ENCODE data around the gene LRBA.

Gene LRBA

GRCh38 chr4:150874338-150875226 is 140.5 kb downstream of the LRBA start:
- DNase-seq (ENCODE audit: low read depth) = no peak

GRCh38 chr4:150867148-150867547 is 147.9 kb downstream of the LRBA start:
- DNase-seq (ENCODE audit: low read depth) = peak; percentile 84

GRCh38 chr4:150863456-150863855 is 151.6 kb downstream of the LRBA start:
- DNase-seq (ENCODE audit: low read depth) = peak; percentile 17

GRCh38 chr4:150862829-150863228 is 152.3 kb downstream of the LRBA start:
- peak; percentile 24 for DNase-seq (ENCODE audit: low read depth)

- DNase-seq (ENCODE audit: low read depth) = no peak
These were observed 155.6 kb downstream of the LRBA start for GRCh38 chr4:150859453-150859852.

- DNase-seq (ENCODE audit: low read depth) = no peak
These were observed 159.0 kb downstream of the LRBA start for GRCh38 chr4:150855981-150856510.

DNA sequence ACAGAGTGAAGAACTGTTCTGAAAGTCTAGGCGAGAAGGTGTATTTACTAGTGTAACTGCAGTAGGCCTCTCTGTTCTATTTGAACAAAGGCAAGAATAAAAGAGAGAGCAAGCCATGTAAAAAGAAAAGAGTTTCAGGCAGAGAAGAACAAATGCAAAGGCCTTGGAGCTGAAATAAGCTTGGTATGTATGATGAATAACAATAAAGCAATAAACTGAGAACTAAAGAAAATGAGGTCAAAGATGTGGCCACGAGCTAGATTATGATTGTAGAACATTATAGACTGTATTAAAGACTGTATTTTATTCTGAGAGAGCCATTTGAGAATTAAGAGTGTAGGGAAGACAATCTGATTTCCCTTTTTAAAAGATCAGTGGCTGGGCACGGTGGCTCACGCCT is 160.5 kb downstream of the LRBA start:
- DNase-seq (ENCODE audit: low read depth) = no peak

- DNase-seq (ENCODE audit: low read depth) = no peak
These were observed 161.2 kb downstream of the LRBA start for GRCh38 chr4:150853882-150854281.

DNA sequence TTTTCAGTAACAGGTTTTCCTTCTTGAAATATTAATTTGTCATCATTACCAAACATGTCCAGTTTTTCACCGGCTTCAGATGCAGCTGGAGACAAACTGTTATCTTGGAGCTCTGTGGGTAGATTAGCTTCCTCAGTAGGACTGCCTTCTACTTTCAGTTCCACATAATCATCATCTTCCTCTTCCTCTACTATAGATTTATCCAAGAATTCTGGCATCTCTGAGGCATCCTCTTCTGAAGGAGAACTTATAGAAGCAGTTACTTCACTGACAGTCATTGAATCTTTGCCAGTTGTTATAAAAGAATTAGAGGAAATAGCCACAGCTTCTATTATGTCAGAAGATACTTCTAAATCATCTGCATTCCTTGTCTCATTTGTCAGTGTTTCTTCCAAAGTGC is 162.9 kb downstream of the LRBA start:
- peak; percentile 5 for DNase-seq (ENCODE audit: low read depth)

DNA sequence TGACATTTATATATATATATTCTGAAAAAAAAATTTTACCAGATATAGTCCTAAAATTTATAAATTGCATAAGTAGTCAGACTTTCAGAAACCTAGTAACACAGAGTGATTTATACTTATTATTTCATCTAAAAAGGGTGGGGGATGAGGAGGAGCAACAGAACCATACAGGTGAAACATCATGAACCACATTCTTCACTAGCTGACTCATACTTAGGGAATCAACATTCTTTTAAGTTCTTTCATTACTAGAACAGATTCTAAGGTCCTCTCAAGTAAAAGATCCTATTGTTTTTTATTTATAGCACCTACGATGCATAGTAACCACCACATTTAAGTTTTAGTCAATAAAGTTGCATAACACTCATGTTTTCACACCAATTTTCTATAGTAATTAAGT is 166.1 kb downstream of the LRBA start:
- no peak for DNase-seq (ENCODE audit: low read depth)

DNA sequence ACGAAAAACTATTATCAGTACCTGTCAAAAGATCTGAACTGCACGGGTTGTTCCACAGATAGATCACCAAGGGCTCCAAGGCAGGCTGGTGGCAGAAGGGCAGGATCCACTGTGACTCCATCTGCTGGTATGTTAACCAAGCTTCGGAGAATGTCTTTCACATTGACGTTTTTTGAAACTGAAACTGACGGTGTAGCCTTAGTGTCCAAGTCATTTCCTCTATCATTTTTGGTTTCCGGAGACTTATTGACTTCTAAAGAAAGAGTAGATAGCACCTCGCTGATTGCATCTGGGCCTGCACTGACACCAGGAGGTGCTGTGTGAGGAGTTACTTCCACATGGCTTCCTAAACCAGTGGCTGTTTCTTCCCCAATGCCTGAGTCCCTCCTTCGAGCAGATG is 186.9 kb downstream of the LRBA start:
- DNase-seq (ENCODE audit: low read depth) = no peak

GRCh38 chr4:150827226-150827625 is 187.9 kb downstream of the LRBA start:
- DNase-seq (ENCODE audit: low read depth) = no peak

GRCh38 chr4:150826306-150826705 is 188.8 kb downstream of the LRBA start:
- DNase-seq (ENCODE audit: low read depth) = no peak

DNA sequence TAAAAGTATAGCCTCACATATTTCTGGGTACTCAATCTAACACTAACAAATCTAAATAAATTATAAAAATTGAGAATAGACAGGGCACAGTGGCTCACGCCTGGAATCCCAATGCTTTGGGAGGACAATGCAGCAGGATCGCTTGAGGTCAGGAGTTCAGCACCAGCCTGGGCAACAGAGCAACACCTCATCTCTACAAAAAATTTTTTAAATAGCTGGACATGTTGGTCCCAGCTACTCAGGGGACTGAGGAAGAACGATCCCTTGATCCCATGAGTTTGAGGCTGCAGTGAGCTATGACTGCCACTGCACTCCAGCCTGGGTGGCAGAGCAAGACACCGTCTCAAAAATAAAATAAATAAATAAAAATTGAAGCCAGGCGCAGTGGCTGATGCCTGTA is 192.7 kb downstream of the LRBA start:
- DNase-seq (ENCODE audit: low read depth) = no peak

DNA sequence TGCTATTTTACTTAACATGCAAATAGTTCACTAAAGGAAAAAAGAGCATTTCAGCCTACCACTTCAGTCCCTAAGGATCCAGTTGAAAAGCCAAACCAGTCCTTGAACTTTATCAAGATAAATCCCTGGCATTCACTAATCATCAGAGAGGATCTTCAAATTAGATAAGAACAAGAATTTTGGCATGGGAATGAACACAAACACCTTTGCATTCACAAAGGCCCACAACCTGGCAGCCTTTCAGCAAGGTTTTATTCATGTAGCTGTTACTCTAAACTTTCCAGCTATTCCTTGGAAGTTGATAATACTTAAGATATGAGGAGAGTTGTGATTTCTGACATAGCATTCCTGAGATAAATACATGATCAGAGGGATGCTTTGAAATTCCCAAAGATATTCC is 193.4 kb downstream of the LRBA start:
- peak; percentile 18 for DNase-seq (ENCODE audit: low read depth)

- DNase-seq (ENCODE audit: low read depth) = no peak
These were observed 194.7 kb downstream of the LRBA start for GRCh38 chr4:150820409-150820808.

DNA sequence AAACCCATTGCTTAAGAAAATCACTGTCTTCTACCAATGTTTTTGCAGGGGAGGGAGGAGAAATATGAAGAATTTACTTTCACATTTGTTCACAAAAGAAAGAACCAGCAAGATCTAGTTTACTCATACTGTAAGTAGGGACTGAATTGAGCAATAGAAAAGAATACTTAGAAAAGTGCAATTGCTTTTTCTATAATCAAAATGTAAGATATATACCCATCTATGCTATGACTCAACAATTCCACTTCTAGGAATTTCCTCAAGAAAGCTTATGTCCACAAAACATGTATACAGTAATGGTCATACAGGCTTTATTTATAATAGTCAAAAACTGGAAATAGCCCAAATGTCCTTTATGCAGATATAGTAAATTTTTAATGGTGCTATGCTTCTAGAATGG is 196.4 kb downstream of the LRBA start:
- peak; percentile 49 for DNase-seq (ENCODE audit: low read depth)

- no peak for DNase-seq (ENCODE audit: low read depth)
These were observed 197.1 kb downstream of the LRBA start for GRCh38 chr4:150817804-150818528.

DNA sequence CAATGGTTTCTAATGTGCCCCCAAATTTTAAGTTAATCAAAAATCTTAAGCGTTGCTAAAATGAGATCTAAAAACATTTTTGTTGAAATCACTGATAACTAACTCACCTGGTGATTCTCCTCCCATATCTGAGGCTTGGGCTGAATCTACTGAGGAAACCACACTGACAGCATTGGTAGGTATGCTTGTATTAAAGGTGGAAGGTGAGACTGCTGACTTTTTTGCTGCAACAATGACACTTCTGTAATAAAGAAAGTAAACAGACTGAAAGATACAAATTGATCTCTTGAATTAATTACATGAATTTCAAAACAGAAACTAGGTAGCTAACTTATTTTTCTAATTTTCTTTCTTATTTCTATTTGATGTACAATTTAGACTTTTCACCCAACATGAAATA is 198.1 kb downstream of the LRBA start:
- DNase-seq (ENCODE audit: low read depth) = no peak

DNA sequence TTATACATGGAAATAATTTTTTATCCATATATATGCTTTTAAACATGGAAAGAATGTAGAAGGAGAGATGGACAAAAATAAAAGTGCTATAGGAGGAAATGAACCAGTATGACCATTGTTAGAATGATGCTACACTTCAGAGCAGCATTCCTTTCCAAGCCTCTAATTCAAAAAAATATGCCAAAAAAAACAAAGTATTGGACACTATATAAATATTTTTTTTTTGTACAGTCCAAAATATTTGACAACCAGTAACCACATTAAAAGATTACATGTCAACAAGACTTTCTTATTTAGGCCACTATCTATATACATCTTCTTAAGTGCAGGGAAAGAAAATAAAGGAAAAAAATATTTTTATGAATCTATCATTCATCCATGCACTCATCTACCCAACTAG is 198.6 kb downstream of the LRBA start:
- DNase-seq (ENCODE audit: low read depth) = no peak

GRCh38 chr4:150814873-150815272 is 200.2 kb downstream of the LRBA start:
- DNase-seq (ENCODE audit: low read depth) = no peak

- no peak for DNase-seq (ENCODE audit: low read depth)
These were observed 209.7 kb downstream of the LRBA start for GRCh38 chr4:150805183-150806025.

Measured in amniotic epithelial cell (primary cell).